NCI-H82 (cell line): Measurements from ENCODE around the gene GSTA2.
"Not testable (repeated sequence)": the region's sequence is repeated elsewhere in the genome, so short reads cannot be mapped to it uniquely, and the experiment has no call there.

Source experiments
- DNase-seq: peaks from one replicate; lab custom pipeline; 2025; lab: John Stamatoyannopoulos, UW

Gene GSTA2

GRCh38 chr6:52763322-52763916 is at the start of gene GSTA2:
Gene GSTA2 (minus strand): TSS chr6:52763475. CDS start chr6:52757947, 5,528 bp downstream.
- peak; percentile 53 for DNase-seq

GRCh38 chr6:52809777-52810176 is 46.5 kb upstream of the GSTA2 start:
- DNase-seq, result peak; percentile 41

GRCh38 chr6:52808660-52809059 is 45.4 kb upstream of the GSTA2 start:
- DNase-seq, result no peak

GRCh38 chr6:52803668-52804255 is 40.5 kb upstream of the GSTA2 start, which contains the start of gene GSTA1:
Gene GSTA1 (minus strand): TSS chr6:52803816. CDS start chr6:52799267, 4,549 bp downstream.
- not testable (repeated sequence) for DNase-seq

- no peak for DNase-seq
These were observed 39.5 kb upstream of the GSTA2 start for GRCh38 chr6:52802806-52803205.

GRCh38 chr6:52801188-52801841 is 38.0 kb upstream of the GSTA2 start:
- DNase-seq, result no peak

GRCh38 chr6:52799272-52799671 is 36.0 kb upstream of the GSTA2 start:
- not testable (repeated sequence) for DNase-seq

- DNase-seq, result not testable (repeated sequence)
These were observed 31.1 kb upstream of the GSTA2 start for GRCh38 chr6:52794366-52794765.

- DNase-seq, result no peak
These were observed 27.6 kb upstream of the GSTA2 start for GRCh38 chr6:52790861-52791260.

- not testable (repeated sequence) for DNase-seq
These were observed 26.4 kb upstream of the GSTA2 start for GRCh38 chr6:52789658-52790057.

- no peak for DNase-seq
These were observed 25.2 kb upstream of the GSTA2 start for GRCh38 chr6:52788478-52788877.

- DNase-seq, result no peak
These were observed 24.6 kb upstream of the GSTA2 start for GRCh38 chr6:52787917-52788316.

GRCh38 chr6:52786249-52786956 is 23.1 kb upstream of the GSTA2 start:
- DNase-seq, result no peak

- not testable (repeated sequence) for DNase-seq
These were observed 19.5 kb upstream of the GSTA2 start for GRCh38 chr6:52782696-52783274.

GRCh38 chr6:52782209-52782608 is 18.9 kb upstream of the GSTA2 start:
- DNase-seq, result not testable (repeated sequence)

- DNase-seq, result no peak
These were observed 16.0 kb upstream of the GSTA2 start for GRCh38 chr6:52779237-52779636.

GRCh38 chr6:52776711-52777351 is 13.6 kb upstream of the GSTA2 start:
- not testable (repeated sequence) for DNase-seq

GRCh38 chr6:52769399-52769798 is 6.1 kb upstream of the GSTA2 start:
- peak; percentile 63 for DNase-seq

GRCh38 chr6:52767658-52768057 is 4.4 kb upstream of the GSTA2 start:
- DNase-seq, result not testable (repeated sequence)

- DNase-seq, result peak; percentile 71
These were observed 1.4 kb downstream of the GSTA2 start for GRCh38 chr6:52761673-52762491.
